HG02759 (cell line): ENCODE data around the gene ABHD12B.
"Not testable (repeated sequence)": the region's sequence is repeated elsewhere in the genome, so short reads cannot be mapped to it uniquely, and the experiment has no call there.

Source experiments
- ATAC-seq: cut with Tn5 transposase; IDR thresholded peaks from one replicate; pipeline ENCODE4 v1.9.1; 2021; ENCODE audit warnings: mild to moderate bottlenecking, moderate library complexity; ENCODE audit not compliant: unreplicated experiment

The ABHD12B gene

DNA sequence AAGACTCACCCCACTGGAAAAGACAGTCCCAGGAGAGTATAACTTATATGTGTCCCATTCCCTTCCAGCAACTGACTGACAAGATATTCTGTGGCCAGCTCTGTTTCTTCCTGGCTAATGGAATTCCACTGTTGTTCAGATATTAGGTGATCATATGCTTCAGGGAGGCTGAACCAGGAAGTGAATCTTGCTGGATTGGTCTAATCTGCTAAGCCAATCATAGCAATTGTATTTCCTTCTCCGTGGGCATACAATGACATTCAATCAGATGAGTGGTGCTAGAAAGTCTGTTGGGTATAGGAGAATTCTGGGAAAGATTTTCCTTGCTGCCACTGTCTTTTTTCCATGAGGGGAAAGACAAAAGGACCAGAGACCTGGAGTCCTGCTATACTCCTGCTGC, 60.3 kb downstream of the ABHD12B start:
- no peak for ATAC-seq

DNA sequence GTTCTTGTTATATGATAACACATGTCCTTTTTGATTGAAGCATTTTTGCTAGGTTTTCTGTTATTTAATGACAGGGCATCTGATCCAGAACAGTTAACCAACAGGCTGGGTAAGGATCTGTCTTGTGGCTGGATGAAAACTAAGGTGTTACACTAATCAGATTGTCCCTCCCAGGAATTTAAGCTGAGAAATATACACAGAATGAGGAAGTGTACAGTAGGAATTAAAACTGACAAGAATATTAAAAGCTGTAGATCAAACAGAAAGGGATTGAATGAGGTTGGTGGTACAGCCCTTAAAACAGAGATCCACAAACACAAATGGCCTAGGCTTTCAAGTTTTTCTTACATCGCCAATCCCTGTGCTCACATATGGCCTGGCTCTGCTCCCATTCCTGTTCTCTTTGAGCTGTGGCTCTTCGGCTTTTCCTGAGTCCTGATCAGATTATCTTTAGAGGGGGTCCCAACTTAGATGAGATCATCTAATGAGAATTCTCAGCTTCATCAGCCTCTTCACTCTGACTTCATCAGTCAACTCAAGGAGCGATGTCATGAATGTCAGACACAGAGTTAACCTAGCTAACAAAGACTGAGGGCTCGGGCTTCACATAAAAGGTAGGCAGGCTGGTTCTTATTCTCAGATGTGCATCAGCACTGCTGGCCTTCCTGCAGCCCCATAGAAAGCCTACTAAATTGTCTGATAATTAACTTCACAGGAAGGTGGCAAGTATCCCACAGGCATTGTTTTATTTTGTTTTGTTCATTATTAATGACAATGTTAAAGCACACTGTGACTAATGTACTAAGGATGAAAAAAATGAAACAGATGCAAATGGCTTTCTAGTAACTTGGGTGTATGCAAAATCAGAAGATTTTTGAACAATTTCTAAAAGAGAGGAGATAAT, 61.0 kb downstream of the ABHD12B start:
- ATAC-seq = no peak

DNA sequence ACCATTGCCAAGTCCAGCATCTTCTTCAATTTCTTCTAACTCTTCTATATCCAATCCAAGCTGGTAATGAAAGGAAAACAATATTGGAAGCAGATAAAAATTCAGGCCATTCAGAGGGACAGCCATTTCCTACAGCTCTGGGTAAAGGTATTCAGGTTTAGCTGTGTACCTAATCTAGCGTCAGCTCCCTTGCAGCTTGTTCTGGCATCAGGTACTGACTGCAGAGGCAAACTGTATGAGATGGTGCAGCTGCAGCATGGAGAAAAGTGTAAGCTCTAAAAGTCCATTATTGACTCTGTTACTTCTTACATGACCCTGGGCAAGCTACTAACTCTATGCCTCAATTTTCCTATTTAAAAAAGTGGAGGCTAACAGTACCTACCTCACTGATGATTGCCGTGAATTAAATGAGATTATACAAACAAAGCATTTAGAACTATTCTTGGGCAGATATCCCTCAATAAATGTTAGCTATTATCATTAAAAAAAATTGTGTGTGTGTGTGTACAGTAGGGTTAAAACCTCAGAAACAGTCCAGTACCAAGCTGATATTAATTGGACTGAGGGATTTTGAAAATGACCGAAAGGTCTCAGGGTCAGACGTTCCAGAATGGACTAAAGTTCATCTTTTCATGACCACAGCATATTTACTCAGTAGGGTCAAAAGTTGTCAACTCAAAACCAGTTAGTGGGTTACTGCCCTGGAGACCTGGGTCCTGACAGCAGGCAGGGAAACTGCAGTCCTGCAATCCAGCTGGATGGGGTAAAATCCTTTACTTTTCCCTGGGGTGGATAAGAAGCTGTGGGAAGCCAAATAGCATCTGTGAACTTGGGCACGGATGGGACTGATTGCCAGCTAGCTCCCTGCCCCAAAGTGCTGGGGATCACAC, 63.5 kb downstream of the ABHD12B start:
- ATAC-seq = no peak

DNA sequence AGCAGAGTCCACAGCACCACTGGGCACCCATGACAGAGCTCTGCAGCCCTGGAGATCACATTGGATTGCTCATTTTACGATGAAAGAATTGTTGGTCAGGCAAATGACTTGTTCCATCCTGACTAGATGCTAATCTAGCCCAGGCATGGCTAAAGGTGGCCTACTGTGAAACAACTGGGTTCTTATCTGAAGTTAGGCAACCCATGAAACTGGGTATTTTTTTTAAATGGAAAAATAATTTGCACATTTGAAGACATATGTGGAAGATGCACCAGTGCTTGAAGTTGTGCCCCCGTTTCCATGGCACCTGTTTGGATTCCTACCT, 64.1 kb downstream of the ABHD12B start:
- ATAC-seq = no peak

DNA sequence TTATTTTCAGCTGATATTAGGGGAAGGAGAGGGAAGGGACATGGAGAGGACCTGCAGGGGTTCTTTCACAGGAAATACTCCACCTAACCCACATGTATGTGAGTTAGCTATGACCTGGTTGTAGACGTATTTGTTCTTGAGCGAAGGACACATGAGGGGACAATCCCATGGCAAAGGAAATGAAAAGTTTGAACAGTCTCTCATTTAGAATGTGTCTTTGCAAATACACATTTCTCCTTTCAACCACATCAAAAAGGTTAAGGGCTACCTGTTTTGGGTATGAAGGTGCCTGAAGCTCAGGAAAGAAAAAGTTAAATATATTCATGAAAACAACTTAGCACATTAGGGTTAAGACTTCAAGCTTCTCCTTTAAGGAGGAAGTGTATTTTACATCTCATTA, 65.0 kb downstream of the ABHD12B start:
- ATAC-seq = no peak

DNA sequence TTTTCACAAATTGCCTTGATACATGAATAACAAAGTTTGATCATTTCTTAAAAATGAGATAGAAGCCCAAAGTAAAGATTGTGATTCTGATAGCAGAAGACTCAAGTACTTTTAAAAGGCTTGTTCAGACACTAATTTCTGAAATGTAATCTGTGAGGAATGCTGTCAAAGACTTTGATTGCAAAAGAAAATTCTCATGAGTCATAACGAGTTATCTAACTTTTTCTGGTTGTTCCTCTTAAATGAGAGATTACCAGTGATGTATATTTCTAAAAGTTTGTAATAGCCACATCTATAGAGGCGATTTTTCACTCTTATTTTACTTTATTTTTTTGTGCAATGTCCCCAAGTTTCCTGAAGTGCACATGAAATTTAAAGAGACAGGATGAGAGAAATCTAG, 65.5 kb downstream of the ABHD12B start:
- ATAC-seq = no peak

DNA sequence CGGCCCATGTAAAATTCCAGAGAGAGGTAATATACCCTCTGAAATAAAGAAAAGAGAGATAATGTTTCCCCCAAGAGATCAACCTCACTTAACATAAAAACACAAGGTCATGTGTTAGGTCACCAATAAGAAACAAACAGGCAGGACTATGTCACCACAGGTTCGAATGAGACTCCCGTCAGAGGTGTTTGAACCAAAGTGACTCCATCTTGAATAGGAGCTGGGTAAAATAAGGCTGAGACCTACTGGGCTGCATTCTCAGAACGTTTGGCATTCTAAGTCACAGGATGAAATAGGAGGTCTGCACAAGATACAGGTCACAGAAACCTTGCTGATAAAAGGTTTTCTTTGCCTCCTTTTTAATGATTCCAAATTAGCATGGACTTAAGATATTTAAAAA, 65.9 kb downstream of the ABHD12B start:
- no peak for ATAC-seq

DNA sequence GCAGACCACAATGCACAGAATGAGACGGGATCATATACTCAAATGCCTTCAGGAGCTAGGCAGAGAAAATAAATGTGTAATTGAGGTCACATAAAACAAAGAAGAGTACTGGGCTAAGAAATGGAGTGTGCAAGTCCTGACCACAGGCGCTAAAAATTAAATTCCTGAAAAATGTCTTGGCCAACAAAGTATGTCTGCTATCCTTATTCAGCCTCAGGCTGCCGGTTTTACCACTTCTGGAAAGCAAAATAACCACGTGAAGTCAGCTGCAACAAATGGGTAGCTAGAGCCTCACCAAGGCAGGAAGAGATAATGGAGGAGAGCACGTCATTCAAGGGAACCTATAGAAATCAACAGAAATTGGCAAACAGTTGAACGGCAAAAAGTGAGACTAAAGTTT, 69.3 kb downstream of the ABHD12B start:
- ATAC-seq = no peak

DNA sequence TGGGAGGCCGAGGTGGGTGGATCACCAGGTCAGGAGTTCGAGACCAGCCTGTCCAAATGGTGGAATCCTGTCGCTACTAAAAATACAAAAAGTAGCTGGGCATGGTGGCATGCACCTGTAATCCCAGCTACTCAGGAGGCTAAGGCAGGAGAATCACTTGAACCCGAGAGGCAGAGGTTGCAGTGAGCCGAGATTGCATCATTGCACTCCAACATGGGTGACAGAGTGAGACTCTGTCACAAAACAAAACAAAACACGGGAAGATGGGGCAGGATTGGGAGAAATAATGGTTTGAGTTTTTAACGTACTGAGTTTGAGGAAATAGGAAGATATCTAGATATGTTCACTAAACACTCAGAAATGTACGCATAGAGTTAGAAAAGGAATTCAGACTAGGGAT, 69.8 kb downstream of the ABHD12B start:
- not testable (repeated sequence) for ATAC-seq

DNA sequence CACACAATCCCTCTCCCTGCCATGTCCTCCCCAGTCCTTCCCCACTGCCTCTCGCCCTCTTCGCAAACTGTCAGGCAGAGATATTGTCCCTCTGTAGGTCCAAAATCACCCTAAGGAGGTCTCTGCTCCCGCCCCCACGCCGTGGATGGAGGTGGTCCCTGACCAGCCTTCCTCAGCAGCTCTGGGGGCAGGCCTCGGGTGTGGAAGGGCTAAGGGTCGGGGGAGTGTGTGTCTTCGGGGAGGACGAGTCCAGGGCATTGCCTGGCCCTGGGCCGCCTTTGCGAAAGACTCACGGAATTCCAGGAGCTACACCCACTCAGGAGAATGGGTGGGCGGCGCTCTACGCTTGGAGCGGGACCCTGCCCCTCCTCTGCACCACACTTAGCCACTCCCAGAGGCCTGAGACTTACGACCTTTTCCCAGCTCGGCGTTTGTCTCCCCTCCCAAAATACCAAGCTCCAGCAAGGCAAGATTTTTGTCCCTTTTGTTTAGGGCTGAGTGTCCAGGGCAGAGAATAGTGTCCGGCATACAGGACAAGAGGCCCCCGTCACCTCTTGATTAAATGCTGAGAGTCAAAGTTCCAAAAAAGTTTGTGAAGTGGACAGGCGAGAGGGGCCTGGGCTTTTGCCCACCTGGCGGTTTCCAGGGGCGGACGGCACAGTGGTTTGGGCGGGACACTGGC, 71.5 kb downstream of the ABHD12B start:
- no peak for ATAC-seq

DNA sequence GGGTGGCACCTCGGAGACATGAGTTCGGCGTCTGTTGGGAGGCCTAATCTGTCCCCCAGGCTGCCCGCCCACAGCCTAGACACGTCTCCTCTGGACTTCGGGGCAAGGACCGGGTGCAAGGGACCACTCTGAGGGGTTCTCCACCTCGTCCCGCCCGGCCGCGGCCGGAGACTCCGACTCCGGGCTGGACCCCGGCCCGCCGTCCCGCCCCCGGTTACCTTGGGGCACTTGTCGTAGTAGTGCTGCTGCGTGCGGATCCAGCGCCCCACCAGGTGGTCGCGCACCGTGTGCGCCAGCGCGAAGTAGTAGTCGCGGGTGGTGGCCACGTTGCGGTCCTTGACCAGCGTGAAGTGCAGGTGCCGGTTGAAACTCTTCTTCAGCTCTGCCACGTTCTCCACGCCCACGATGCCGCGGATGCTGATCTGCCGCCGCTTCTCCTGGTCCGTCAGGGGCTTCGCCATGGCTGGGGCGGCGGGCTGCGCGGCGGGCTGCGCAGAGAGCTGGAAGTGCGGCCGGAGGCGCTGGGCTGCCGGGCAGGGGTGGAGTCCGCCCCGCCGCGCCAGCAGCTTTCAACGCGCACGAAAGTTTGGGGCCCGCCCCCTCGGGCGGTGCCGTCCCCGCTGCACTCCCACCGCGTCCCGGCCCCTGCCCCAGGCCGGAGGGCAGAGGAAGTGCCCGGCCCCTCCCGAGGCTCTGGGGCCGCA, 72.2 kb downstream of the ABHD12B start, which contains the start of gene PYGL:
TSS of gene PYGL (minus strand) at position 541 of the 704 bp plus-strand sequence. CDS start at position 461, 80 bp downstream.
- peak; percentile 83 for ATAC-seq

DNA sequence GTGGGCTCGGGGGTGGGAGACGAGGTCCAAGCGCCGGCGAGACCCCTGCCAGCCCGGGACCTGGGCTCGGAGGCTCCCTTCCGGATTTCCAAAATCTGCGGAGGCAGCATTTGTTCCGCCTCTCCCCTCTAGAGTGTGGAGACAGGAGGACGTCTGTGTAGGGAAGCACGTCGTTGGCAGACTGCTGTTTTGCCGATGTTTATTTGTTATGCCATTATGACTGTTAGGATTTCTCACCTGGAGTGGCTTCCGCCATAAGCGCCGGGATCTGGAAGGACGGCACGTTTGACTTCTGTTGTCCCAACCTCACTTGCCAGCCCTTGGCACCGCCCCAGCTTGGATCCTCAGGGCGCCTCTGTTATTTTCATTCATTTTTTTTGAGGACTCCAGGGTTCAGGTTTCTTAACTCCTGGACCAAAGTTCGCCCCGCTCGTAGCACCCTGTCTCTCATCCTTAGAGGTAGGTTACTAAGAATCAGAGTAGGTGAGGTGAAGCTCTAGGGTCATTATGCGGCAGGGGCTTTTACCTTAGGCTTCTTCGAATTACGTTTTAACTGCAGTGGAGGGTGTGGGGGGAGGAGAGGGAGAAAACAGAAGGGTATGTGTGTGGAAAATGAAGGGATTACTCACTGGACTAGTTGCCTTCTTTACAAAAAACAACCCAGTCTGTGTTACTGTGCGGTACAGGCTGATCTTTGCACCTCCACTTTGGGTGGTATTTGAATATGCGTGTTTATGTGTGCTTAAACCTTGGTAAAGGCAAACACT, 73.0 kb downstream of the ABHD12B start:
- peak; percentile 33 for ATAC-seq

DNA sequence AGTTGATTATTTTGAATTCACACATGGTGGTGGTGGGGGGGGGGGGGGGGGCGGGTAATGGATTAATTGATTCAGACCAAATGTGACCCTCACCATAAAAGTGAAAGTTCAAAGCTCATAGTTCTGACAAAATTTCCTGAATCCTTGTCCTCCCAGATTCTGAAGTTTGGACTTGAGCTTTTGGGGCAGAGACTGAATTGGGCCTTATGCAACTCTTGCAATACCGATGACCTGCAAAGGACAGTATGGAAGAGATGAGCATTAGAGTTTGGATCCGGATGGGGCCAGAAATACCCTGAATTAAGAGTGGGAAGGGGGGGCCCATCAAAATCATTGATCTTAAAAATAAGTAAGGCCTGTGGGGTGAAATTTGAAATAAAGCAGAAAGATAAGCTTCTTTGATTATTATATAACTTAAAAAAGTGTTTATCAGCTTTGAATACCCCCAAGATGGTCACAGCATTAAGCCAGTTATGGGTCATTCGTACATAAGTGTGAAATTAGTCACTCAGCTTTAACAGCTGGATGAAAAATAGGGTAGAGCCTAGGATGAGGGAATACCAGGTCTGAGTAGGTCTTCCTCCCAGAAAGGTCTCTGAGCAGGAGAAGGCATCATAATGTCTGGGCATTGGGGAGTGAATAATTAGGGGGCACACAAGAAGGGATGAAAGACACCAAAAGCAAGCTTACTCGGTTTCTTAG, 74.5 kb downstream of the ABHD12B start:
- no peak for ATAC-seq

DNA sequence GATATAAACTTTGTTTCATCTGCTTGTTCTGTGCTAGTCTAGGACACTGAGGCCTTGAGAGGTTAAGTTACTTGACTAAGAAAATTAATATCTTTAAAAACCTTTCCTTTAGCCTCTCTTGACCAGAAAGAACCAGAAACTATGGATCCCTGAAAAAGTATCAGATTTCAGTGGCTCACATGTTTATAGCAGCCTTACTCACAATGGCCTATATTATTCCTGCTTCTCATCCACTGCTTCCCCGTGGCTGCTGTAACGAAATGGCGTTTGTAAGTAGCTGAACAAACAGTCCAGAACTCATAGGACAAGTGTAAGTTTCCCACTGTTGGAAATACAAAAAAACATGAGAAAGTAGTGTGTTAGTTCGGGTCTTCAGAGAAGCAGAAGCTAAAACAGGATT, 75.6 kb downstream of the ABHD12B start:
- ATAC-seq = no peak

DNA sequence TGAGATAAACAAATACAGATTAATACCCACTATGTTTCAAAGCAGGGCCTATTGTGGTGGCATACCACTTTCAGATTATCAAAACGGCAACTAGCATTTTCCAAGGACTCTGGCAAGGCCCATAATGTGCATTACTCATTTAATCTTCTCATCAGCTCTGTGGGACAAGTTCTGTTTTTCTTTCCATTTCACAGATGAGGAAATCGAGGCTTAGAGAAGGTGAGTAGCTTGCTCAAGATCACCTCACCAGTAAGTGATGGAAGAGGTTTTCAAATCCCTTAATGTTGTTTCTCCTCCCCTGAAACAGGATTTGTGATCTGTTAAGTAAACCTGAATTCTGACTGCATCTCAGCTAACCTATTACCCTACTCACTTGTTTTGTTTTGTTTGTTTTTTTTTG, 76.4 kb downstream of the ABHD12B start:
- ATAC-seq = no peak

DNA sequence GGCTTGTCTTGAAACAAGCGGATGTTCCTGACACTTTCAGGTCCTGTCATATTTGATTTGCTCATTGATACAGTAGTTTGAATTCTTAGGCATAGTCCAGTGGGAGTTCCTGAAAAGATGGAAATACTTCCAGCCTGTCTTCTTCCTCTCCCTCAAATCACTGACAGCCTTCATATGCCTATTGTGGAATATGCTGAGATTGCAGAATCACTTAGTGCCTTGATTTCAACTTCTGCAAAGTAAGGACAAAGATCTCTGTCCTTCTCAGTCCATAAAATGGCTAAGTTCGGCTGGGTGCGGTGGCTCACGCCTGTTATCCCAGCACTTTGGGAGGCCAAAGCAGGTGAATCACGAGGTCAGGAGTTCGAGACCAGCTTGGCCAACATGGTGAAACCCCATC, 79.2 kb downstream of the ABHD12B start:
- ATAC-seq = no peak

DNA sequence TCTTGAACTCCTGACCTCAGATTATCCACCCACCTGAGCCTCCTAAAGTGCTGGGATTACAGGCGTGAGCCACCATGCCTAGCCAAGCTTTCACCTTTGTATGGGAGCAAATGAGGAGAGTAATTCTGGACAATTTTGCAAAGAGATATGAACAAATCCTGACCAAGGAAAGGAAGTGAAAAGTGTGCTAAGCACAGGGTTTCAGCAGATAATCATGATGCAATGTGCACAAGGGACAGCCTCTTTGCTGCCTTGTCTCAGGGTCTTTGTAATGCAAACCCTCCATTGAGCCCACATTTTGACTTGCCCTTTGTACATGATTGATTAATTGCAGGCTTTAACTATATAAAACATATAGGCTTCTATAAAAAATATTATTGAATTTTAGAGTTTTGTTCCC, 81.6 kb downstream of the ABHD12B start:
- ATAC-seq = no peak
